LNCAP (cell line): Measurements from ENCODE around the gene ARHGAP40.

Experiments
- TF ChIP-seq, protein P1 (sequence below): fragments of 450-650 bp; IDR thresholded peaks from 2 replicates; pipeline ENCODE4 v1.5.1; 2017; ENCODE audit warnings: mild to moderate bottlenecking

Gene ARHGAP40

DNA sequence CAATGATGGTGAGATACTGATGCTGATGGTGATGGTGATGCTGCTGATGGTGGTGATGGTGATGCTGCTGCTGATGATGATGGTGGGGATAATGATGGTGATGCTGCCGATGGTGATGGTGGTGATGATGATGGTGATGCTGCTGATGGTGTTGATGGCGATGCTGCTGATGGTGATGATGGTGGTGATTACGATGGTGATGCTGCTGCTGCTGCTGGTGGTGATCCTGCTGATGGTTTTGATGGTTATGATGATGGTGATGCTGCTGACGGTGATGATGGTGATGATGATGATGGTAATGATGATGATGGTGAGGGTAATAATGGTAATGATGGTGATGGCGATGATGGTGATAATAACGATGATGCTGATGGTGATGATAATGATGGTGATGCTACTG lies 50.0 kb downstream of the ARHGAP40 start:
- TF ChIP-seq, protein P1, sequence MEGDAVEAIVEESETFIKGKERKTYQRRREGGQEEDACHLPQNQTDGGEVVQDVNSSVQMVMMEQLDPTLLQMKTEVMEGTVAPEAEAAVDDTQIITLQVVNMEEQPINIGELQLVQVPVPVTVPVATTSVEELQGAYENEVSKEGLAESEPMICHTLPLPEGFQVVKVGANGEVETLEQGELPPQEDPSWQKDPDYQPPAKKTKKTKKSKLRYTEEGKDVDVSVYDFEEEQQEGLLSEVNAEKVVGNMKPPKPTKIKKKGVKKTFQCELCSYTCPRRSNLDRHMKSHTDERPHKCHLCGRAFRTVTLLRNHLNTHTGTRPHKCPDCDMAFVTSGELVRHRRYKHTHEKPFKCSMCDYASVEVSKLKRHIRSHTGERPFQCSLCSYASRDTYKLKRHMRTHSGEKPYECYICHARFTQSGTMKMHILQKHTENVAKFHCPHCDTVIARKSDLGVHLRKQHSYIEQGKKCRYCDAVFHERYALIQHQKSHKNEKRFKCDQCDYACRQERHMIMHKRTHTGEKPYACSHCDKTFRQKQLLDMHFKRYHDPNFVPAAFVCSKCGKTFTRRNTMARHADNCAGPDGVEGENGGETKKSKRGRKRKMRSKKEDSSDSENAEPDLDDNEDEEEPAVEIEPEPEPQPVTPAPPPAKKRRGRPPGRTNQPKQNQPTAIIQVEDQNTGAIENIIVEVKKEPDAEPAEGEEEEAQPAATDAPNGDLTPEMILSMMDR = no peak

DNA sequence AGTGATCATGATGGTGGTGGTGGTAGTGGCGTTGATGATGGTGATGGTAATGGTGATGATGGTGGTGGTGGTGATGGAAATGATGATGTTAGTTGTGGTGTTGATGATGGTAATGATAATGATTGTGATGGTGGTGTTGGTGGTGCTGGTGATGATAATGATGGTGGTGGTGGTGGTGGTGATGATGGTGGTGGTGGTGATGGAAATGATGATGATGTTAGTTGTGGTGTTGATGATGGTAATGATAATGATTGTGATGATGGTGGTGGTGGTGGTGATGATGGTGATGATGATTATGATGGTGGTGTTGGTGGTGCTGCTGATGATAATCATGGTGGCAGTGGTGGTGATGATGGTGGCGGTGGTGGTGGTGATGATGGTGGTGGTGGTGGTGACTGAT lies 51.4 kb downstream of the ARHGAP40 start:
- TF ChIP-seq, protein P1 = no peak

DNA sequence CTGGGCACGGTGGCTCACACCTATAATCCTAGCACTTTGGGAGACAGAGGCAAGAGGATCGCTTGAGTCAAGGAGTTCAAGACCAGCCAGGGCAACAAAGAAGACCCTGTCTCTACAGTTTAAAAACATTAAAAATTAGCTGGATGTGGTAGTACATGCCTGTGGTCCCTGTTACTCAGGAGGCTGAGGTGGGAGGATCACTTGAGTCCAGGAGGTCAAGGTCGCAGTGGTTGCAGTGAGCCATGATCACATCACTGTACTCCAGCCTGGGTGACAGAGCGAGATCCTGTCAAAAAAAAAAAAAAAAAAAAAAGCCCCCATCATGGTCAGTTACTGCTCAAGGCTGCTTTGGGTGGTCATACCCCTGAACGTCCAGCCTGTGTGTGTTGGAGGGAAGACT lies 55.8 kb downstream of the ARHGAP40 start:
- TF ChIP-seq, protein P1 = no peak

DNA sequence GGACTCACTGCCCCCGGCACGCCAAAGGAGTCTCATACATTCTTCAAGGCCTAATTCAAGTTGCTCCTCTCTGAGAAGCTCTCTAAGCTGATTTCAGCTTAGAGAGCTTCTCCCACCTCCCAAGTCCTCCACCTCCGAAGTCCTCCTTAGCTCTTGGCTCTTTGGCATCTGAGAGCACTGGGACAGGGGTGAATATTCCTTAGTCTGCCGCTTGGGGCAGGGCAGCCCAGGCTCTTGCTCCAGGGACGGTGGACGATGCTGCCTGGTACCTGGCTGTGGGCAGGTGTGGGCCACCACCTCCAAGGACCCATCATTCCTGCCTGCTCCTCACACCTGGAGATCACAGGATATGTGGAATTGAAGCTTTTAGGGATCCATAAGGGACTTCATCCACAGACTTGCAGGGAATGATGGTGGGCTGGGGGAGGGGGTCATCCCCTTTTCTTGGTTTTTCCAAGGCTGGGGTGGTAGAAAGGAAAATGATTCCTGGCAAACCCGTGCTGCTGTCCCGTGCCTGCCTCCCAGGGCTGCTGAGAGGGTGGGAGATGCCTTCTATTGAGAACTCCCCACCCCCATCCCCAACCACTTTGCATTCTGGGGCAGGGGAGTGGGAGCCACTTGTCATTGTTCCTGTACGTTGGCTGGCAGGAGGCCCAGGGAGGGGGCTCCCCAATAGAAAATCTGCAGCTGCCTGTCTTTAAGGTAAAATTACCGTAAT lies 57.4 kb downstream of the ARHGAP40 start:
- TF ChIP-seq, protein P1 = peak; percentile 79

DNA sequence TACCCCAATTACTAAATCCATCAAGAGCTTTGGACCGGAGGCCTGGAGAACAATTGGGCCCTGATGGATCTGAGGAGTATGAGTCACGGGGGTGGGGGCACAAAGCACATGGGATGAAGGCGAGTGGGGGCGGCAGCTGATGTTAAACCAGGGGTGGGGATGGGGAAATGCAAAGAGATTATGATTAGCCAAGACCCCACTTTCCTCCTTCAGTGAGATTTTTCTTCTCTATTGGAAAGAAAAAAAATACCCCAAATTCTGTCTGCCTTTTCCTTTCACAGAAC lies 57.9 kb downstream of the ARHGAP40 start:
- TF ChIP-seq, protein P1 = no peak

DNA sequence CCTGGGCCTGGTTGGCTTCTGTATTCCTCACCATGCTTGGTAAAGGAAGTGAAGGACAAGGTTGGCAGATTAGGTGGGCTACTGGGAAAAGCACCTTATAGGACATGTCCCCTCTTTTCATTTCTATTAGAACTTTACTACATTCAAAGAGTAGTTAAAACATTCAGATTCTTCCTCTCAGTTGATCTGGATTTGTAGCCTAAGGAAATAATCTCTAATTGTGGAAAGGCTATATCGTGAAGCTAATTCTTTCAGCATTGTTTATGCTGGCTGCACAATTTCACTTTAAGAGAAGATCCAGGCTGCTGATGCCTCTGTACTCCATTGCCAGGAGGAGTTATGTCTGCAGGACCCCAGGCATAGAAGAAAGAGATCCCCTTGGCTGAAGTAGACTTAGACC lies 58.8 kb downstream of the ARHGAP40 start:
- TF ChIP-seq, protein P1 = no peak

DNA sequence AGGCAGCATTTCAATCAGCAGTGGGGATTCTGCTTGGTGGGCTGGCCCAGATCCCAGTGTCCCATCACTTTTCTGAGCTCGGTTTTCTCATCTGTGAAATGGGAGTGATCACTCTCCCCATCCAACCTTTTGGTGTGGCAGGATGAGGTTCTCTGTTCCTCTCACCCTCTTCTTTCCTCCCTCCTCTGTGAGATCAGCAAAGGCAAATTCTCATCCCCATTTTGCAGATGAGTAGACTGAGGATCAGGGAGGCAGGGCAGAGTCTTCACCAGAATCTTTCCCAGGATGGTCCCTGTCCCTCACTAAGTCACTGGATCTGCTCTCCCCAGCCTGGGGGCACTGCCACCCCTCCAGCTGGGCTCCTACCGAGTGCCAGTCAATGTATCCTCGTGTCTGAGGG lies 62.1 kb downstream of the ARHGAP40 start:
- TF ChIP-seq, protein P1 = no peak

DNA sequence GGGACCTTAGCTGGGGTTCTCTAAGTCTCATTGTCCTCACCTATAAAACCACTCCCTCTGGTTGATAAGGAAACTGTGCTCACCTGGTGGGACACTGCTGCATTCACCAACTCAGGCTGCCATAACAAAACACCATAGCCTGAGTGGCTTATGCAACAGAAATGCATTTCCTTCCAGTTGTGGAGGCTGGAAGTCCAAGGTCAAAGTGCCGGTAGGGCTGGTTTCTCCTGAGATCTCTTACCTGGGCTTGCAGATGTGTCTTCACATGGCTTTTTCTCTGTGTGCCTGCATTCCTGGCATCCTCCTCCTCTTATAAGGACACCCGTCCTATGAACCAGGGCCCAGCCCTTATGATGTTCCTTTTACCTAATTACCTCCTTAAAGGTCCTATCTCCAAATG lies 62.7 kb downstream of the ARHGAP40 start:
- TF ChIP-seq, protein P1 = no peak
